Epithelial cell of prostate (primary cell): Measurements from ENCODE around the gene SMIM38.

Experiments used
- DNase-seq: peaks from one replicate; pipeline ENCODE4 v3.0.0-alpha.2; 2011; ENCODE audit warnings: low read depth, low spot score
- H3K27ac ChIP-seq: fragments of 450-650 bp; 2 replicates; pipeline ENCODE4 v1.5.1; 2017; ENCODE audit warnings: mild to moderate bottlenecking

SMIM38 gene

DNA sequence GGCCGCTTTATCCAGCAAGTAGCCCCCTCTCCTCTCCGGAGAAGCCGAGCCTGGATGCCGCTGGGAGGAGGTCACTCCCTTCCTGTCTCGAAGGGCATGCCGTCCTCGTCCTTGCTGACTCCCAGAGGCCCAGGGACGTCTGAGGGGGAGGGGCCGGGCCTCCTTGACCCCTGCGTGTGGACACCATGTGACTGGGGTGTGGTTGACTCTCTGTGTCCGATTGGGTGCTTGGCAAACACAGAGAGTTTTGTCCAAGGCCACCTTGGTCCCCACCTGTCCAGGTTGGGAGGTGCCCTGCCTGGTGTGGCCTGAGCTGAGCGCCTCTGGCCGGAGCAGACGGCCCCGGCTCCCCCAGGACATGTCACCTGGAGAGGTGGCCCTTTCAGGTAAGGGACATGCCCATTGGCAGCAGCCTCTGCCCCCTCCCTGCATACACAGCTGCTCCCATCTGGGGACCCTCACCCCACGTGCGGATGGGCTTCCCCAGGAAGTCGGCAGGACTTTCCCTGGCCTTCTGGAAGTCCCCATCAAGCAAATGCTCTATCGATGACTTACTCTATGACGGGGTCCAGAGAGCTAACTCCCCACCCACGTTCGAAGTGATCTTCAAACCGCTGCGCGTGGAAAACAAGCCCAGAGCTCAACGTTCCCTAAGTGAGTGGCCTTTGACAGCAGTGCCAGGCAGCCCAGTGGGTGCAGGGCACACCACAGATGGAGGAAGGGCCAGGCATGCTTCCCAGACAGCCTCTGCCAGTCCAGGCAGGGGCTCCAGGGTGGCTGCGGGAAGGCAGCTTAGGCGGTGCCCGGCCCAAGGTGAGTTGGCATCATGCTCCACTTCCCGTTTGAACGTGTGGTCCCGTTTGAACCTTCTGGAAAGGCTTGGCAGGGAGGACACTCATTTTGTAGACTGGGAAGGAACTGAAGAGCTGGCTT lies at the start of gene SMIM38:
TSS of gene SMIM38 (plus strand) at position 634 of the 933 bp plus-strand sequence. CDS start 1,912 bp downstream, outside the sequence.
- no peak for DNase-seq
- no peak within 1 kb of the TSS for H3K27ac ChIP-seq

DNA sequence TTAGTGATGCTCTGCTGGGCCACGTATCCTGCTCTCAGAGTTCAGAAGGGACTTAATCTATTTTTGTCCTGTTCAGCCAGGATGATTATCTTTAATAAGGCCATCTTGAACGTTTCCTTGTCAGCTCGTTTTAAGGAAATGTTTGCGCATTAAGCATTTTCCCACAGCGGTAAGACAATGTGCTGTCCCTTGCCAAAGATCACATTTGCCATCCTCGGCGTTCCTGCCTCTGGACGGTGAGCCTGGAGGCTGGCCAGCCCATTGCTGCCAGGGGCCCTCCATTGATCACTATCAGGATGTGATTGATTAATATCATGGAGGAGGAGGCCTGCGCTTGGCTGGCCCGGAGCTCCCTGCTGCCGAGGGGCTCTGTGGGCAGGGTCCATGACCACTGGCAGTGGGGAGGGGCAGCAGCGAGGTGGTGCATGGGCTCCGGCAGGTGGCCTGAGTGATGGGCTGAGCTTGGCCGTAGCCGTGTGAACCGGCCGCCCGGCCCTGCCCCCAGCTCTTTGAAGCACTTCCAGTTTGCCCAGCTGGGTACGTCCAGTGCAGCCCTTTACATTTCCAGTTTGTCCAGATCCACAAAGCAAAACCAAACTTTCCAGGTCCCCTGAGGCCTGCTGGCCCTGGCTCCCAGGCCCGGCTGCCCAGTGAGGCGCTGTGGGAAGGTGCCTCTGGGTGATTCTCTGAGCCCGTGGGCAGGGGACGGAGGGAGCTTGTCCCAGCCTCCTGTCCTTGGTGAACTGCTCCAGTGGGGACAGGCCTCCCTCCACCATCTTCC lies 49.5 kb upstream of the SMIM38 start:
- H3K27ac ChIP-seq, result no peak overlapping the region
- DNase-seq, result no peak

DNA sequence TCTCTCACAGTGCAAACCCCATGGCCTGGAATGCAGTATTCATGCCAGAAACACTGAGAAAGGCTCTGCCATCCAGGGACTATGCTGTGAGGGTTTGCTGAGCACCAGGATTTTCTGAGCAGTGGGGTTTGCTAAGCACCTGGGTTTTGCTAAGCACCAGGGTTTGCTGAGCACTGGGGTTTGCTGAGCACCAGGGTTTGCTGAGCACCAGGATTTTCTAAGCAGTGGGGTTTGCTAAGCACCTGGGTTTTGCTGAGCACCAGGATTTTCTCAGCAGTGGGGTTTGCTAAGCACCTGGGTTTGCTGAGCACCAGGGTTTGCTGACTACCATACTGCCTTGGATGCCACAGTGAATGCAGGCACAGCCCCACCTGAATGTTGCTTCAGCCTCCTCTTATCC lies 48.3 kb upstream of the SMIM38 start:
- H3K27ac ChIP-seq, result no peak overlapping the region
- DNase-seq, result no peak

DNA sequence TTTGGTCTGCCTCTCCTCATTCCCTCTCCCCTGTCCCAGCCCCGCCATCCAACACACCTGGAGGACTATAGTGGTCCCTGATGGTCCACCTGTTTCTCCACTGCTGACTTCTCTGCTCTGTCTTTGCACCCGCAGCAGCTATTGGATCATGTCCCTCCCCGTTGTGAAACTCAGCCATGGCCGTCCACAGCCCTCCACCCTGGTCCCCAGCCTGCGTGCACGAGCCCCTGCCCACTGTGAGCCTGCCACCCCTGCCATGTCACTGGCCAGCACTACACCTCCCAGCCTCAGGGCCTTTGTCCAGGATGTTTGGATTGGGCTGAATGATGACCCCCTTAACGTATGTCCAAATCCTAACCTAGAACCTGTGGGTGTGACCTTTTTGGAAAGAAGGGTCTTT lies 47.7 kb upstream of the SMIM38 start:
- H3K27ac ChIP-seq, result no peak overlapping the region
- DNase-seq, result no peak

DNA sequence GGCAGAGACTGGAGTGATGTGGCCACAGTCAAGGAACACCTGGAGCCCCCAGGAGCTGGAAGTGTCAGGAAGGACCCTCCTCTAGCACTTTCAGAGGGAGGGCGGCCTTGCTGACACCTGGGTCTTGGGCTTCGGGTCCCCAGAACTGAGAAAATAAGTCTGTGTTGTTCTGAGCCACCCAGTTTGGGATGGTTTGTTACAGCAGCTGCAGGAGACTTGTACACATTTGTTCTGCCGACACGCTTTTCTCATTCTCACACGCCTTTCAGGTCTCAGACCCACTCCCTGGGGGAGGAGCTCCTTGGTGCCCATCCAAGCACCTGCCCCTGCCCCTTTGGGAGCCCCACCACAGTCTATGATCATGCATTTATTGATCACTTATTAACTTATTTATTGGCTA lies 47.2 kb upstream of the SMIM38 start:
- H3K27ac ChIP-seq, result no peak overlapping the region
- DNase-seq, result no peak

DNA sequence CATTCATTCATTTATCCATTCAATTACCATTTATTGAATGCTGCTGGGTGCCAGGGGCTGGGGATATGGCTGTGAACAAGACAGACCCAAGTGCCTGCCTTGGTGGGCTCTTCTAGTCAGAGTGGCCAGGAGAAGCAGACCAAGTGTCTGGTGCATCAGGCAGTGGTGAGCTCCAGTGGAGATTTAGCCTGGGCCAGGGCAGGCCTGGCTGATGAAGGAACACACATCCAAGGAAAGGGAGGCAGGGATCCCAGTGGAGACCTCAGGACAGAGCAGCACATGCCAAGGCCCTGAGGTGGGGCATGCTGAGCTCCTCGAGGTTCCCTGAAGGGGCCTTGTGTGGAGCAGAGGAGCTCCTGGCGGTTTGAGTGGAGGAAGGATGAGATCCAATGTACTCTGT lies 46.6 kb upstream of the SMIM38 start:
- H3K27ac ChIP-seq, result no peak overlapping the region
- DNase-seq, result no peak

DNA sequence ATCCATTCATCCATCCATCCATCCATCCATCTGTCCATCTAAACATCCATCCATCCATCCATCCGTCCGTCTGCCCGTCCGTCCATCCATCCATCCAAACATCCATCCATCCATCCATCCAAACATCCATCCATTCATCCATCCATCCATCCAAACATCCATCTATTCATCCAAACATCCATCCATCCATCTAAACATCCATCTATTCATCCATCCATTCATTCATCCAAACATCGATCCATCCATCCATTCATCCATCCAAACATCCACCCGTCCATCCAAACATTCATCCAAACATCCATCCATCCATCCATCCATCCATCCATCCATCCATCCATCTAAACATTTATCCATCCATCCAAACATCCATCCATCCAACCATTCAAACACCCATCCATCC lies 45.3 kb upstream of the SMIM38 start:
- no peak for DNase-seq

DNA sequence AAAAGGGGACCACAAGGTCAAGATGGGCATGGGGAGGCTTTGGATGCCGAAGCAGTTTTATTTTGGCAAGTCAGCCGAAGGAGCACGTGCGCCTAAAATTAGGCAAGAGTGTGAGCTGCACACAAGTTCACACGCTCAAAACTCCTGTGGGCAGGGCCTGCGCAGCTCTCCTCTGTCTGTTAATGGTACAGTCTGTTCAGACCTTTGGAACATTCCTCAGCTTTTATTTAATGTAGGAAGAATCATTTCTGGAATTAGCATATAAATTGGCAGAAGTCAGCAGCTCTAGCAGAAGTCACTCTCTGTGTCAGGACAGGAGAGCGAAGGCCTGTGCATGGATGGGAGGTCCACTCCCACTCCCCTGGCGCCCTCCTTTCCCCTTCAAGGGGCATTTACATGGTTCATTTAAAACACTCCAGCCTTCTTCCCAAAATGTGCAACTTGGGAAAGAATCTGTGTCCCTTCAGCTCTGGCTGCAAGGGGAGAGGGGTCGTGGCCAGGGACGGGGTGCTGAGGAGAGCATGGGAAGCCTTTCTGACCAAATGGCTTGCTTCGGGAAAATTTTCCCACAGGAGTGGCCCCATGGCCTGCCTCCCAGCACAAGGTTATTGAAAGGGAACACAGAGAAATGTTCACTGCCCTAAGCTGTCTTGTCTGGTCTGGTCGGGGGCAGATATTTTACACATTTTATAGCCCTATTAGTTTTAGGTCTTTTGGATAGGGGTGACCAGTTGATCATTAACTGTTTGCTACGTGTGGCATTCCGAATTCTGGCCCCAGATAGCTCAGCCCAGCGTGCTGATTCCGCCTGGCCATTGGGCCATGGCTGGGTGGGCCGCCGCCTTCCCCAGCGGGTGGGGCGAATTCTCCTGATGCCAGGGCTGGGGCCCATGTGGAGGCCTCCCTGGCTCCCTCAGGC lies 43.9 kb upstream of the SMIM38 start:
- DNase-seq, result no peak
- H3K27ac ChIP-seq, result no peak overlapping the region

More for the DNA sequence above, 45.3 kb upstream of the SMIM38 start:
- H3K27ac ChIP-seq, result no peak overlapping the region

DNA sequence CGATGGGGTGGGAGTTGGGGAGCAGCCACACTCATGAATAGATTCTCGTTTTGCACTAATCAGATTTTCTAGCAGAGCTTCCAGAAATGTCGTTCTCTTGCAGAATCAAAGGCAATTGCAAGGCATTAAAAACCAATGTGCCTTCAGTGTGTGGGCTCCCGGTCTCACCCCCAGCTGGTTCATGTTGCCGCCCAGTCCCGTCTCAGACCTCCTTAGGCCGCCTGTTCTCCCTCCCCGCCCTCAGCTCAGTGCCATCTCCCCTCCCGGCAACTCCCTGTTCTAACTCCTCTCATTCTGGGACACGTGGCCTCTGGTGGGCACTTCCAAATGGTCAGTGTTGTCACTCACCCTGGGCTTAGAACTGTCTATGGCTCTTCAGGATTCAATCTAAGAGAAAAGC lies 42.5 kb upstream of the SMIM38 start:
- no peak for DNase-seq
- no peak overlapping the region for H3K27ac ChIP-seq

DNA sequence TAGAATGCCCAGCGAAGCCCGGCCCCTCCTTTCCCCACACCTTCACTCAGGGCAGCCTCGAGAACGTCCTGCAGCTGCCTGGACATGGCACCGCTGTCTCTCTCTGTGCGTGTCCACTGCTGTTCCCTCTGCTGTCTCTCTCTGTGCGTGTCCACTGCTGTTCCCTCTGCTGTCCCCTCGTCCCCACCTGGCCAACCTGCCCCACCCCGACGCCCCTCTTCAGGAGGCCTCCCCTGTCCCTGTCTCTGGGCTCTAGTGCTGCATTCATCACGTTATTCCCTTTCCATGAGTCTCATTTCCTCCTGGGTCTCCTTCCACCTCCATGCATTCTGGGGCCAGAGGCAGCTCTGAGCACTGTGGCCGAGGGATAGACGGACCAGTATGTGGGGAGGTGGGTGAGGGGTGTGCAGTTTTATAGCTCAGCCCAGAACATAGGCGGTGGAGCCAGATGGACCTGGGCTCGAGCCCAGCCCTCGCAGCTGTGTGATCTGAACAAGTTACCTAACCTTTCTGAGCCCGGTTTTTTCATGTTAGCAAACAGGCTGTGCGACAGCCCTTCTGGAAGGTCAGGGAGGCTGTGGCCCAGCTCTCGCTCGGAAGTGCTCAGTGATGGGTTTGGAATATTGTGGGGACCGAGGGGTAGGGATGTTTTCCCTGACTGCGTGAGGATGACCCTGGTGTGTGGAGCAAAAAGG lies 41.9 kb upstream of the SMIM38 start:
- DNase-seq, result no peak
- no peak overlapping the region for H3K27ac ChIP-seq

DNA sequence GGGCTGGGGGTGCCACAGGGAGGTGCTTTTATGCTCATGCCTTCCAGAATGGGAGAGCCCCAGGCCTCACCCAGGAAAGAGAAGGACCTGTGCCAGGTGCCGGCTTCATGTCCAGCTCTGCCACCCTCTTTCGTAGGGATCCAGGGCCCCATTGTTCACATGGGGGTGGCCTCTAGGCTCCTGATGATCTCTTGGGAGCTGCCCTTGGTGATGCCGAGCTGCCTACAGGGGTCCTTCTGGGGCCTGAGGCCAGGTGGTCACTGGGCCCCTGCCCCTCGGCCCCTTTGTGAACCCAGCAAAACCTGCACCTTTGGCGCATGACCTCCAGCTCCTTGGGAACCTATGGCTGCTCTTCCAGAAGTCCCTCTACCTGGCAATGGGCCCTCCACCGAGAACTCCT lies 41.4 kb upstream of the SMIM38 start:
- DNase-seq, result no peak
- H3K27ac ChIP-seq, result no peak overlapping the region

DNA sequence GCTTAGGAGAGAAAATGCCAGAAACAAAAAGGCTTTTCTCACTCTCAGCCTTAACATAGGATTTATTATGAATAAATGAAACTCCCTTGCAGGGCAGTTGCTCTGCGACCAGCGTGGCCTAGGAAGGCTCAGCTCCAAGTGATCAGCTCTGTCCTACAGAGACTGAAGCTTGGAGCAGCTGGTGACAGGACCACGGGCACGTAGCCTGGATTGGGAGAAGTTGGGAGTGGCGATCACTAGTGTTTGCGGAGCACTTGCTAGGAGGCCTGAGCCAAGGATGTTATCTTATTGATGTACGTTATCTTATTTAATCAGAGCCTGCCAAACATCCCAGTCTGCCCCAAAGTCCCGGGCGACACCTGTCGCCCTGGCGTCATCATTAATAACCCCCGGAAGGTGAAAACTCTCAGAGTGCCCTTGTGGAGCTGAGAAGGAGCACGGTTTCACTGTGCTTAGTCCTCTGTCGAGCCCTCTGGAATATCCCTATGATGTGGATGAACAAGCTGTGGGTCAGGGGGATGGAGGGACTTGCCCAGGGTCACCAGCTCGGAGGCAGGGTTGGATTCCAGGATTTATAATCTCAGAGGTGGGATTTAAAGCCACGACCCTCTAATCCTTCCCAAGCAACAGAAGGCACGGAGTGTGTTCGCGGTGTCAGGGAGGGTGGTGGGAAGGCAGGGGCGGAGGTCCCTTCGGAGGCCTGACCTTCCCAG lies 40.8 kb upstream of the SMIM38 start:
- DNase-seq, result no peak
- H3K27ac ChIP-seq, result no peak overlapping the region

DNA sequence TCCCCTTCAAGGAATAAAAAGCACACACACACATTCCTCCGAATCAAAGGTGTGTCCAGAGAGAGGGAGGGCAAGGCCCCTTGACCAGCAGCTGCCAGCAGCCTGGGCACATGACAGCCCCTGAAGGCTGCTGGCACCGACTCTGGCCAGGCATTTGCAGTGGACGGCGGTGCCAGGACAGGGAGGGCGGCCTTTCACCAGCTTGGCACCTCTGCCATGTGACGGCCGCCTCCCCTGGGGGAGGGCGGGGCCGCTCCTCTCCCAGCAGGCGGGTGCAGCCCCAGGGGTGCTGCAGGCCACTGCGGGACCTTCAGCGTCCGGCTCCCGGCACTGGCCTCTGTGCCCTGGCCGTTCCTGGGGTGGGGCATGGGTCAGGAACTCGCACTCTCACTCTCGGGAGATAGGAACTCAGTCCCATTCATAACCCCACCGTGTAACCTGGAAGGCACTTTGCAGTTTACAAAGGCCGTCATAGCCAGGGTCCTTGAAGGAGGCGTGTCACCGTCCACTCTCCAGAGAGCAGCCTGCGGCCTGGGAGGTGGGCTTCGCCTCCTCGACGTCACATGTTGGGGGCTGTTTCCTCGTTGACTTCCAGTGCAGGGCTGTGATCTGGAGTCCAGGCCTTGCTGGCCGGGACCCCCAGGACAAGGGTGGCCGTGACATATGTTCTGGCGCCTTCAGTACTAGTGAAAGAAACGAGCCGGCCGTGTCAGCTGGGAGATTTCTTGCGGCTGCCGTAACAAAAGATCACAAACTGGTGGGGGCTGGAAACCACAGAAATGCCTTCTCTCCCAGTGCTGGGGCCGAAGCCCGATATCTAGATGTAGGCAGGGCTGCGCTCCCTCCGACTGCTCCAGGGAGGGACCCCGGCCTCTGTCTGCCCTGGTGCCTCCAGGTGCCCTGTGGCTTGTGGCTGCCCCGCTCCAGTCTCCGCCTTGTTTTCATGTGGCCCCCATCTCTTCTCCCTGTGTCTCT lies 39.9 kb upstream of the SMIM38 start:
- H3K27ac ChIP-seq, result no peak overlapping the region
- no peak for DNase-seq

DNA sequence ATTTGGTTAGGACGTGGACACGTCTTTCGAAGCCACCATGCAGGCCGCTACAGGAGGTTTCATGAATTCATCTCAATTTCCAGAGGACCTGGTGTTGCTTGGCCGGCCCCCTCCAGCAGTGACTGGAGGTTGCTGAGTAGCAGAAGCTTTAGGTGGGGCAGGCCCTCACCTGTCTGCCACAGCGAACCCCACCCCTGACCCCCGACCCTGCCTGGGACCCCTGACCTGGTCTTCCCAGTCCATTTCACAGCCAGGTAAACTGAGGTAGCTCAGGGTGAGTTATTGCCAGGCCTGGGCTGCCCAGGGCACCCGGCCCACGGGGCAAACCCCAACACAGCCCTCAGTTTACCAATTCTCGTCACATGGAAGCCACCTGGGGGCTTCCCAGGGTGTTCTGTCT lies 39.1 kb upstream of the SMIM38 start:
- H3K27ac ChIP-seq, result no peak overlapping the region
- DNase-seq, result no peak

DNA sequence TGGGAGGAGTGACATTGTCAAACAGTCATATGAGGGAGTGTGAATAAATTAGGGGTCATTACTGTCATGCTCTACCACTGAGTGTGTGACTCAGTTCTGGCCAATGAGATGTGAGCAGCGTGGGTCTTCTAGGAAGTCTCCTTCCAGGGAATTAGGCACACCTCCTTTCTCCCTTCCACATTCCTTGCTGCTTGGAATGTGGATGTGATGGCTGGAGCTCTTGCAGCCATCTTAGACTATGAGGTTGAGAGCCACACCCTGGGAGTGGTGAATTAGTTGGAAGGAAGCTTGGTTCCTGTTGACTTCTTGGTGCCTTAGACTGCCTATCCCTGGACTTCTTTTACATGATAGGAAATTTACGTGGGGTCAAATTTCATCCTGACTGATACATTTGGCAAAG lies 36.5 kb upstream of the SMIM38 start:
- H3K27ac ChIP-seq, result no peak overlapping the region
- DNase-seq, result no peak

DNA sequence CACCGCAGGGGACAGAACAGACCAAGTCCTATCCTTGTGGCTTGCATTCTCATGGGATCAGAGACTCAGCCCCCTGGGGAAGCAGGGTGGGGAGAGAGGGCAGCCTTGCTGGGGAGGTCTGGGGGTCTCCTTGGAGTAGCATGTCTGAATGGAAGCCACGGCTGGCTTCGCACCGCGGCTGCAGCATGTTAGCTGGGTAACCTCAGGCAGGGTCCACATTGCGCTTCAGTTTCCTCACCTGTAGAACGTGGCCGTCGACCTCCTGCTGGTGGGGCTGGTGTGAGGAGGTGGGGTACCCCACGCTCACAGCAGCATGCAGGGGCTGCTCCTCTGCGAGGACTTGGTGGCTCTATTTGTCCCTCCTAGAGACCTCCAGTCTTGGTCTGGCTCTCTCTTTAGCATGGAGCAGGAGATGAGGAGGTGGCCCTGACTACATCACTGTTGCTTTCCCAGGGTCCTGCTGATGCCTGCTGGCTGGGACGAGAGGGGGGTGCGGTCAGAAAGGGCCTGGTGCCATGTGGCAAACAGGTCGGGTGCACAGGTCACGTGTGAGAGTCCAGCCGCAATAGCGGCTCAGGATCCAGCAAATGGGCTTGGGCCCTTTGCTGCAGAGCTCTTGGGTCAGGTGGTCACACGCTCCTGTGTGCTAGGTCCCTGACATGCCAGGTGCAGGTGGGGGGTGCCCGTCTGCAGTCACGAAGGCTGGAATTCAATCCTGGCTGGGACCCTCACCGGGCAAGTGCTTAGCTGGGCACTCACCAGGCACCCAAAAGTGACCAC lies 35.4 kb upstream of the SMIM38 start:
- DNase-seq, result no peak
- H3K27ac ChIP-seq, result no peak overlapping the region

DNA sequence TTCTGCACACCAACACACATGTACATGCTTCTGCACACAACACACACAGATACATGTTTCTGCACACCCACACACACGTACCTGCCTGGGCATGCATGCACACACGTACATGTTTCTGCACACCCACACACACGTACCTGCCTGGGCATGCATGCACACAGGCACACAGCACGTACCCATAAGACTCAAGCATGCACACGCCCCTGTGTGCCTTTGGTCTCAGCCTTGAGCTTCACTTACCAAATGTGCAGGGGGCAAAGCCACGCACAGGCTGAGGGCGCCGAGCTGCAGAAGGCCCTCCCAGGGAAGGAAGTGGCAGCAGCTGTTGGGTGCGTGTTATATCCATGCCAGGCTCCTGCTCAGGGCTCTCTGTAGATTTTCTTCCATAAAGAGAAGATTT lies 34.7 kb upstream of the SMIM38 start:
- H3K27ac ChIP-seq, result no peak overlapping the region
- DNase-seq, result no peak
